Fibroblast of the aortic adventitia (primary cell): ENCODE measurements around the gene ARMH4. TPM values are rescaled to one million over a fixed set of nuclear protein-coding genes. Genes with fewer than 3 reads are reported as not detected.

Experiments used
- DNase-seq: peaks from one replicate; pipeline ENCODE4 v3.0.0-alpha.2; 2010; ENCODE audit warnings: low read depth
- H3K4me3 ChIP-seq: 2 replicates; pipeline ENCODE4 v1.5.1; 2011; ENCODE audit warnings: low read depth, mild to moderate bottlenecking, control low read depth, low read length, moderate library complexity
- CTCF ChIP-seq: IDR thresholded peaks from 2 replicates; pipeline ENCODE4 v1.5.1; 2011; ENCODE audit warnings: mild to moderate bottlenecking, low read length, control low read depth, inconsistent platforms; ENCODE audit not compliant: insufficient read depth
- total RNA-seq: library from RNA; depleted of rRNA; stranded (reverse); fragments of >200 nt; gene quantifications from 2 replicates; pipeline ENCODE4 v1.2.3, GENCODE V29; 2012; ENCODE audit warnings: low replicate concordance

ARMH4 gene
- total RNA-seq, 1 donor: 4.2 TPM

DNA sequence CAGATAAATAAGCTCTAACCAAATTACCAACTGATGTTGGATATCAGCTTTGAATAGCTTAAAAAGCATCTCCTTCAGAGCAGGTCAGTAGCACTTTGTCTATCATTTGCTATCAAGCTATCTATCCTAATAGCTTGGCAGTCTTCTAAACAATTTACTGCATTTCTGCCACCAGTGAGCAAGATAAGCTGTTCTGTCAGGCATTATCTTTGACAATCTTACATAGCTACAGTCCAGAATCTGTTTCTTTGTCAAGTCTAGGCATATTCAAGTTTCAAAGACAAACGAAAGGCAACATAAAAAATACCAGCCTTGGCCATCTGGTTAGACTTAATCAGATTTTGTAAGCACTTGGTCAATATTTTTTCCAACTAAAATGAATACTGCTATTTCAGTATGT is 5.6 kb downstream of the ARMH4 start:
- no peak for TF ChIP-seq CTCF
- H3K4me3 ChIP-seq: no peak overlapping the region
- no peak for DNase-seq

DNA sequence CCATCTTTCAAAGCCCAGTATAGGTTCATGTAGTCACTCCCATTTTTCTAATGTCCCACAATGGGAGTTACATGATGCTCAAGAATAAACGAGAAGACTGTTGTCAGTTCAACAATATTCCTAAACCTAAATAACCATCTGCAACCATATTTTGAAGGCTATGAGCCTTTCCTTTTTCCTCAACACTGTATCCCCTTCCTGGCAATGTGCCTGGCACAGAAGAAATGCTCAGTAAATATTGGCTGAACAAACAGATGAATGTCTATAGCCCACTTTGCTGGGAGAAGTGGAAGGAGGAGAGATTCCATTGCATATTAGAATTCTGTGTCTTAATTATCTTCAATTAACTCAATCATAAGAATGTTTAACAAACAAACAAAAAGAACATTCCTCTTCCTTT is 6.1 kb downstream of the ARMH4 start:
- DNase-seq: no peak
- TF ChIP-seq CTCF: no peak
- H3K4me3 ChIP-seq: no peak overlapping the region

GRCh38 chr14:58143106-58143505 is 8.9 kb downstream of the ARMH4 start:
- no peak for TF ChIP-seq CTCF
- DNase-seq: no peak
- no peak overlapping the region for H3K4me3 ChIP-seq

DNA sequence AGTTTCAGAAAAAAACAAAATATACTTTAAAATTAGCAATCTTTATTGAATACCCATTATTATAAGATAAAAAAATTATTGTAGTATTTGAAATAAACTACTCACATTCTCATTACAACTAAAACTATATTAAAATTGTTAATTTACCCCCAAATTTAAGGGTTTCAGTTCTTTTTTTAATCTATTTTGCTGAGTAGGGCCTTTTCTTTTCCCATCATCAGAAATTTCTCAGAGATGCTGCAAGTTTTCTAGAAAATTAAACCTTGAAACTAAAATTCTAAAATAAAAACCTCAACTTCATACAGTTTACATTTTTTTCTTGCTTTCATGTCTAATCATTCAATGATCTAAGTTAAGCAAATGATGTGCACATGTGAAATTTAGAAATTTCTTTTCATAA is 10.1 kb downstream of the ARMH4 start:
- no peak for TF ChIP-seq CTCF

GRCh38 chr14:58138714-58139482 is 13.1 kb downstream of the ARMH4 start:
- TF ChIP-seq CTCF: no peak
- no peak overlapping the region for H3K4me3 ChIP-seq
- DNase-seq: no peak

More for the DNA sequence above, 10.1 kb downstream of the ARMH4 start:
- no peak for DNase-seq
- H3K4me3 ChIP-seq: no peak overlapping the region

DNA sequence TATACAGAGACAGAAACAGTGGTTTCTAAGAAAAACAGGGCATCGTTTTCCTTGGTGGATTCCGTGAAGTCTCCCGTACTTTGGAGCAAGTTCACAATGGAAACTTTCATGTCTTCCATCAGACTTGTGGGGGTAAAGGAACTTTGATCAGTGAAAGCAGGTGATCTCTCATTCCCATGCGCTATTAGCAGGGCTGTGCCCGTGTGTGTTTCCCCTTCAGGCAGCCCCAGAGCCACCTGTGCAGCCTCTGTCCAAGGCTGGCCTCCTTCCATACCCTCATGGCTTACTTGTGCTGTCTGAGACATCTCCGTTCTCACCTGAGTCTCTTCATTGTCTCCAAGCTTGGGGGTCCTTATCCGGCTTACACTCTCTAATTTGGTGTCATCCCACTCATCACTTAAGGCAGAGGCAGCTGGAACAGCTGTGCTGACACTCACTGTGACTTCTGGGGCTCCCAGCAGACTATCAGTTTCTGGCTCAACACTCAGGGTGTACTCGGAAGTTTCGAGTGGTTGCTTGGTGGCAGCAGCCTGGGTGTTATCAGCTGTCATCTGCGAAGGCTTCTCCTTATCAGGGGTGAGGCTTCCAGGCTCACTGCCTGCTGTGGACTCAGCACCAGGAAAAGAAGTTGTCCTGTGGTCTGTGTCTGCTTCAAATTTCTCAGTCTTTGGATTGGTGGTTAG is 13.8 kb downstream of the ARMH4 start:
- no peak for TF ChIP-seq CTCF
- no peak for DNase-seq
- no peak overlapping the region for H3K4me3 ChIP-seq

DNA sequence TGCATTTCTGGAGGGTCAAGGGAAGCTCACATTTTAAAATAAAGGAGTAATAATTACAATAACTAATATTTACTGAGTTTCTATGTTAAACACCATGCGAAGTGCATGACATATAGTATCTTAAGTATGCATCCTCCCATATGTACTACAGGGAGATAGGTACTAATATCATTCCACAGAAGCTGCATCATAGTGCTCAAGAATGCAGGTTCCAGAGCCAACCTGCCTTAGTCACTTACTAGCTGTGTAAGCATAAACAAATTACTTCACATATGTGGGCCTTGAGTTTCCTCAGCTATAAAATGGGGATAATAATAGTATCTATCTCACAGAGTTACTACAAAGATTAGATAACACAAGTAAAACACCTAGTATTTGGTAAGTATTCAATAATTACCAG is 18.3 kb downstream of the ARMH4 start:
- TF ChIP-seq CTCF: no peak
- DNase-seq: peak; percentile 54
- no peak overlapping the region for H3K4me3 ChIP-seq
